Upper lobe of right lung (tissue), 1 donor: ENCODE data around the gene B3GNT5. TPM values are rescaled to one million over a fixed set of nuclear protein-coding genes. Genes with fewer than 3 reads are reported as not detected.

Experiments used
- ATAC-seq: fragments of 200-7000 bp; cut with Tn5 transposase; one replicate; pipeline ENCODE4 v1.9.1; 2020; ENCODE audit warnings: mild to moderate bottlenecking, moderate library complexity
- DNase-seq: peaks from one replicate; pipeline ENCODE4 v3.0.0-alpha.2; 2020
- H3K27ac ChIP-seq: fragments of 200-600 bp; one replicate; pipeline ENCODE4 v1.8.0; 2022
- H3K27me3 ChIP-seq: fragments of 200-600 bp; one replicate; pipeline ENCODE4 v1.8.0; 2022; ENCODE audit warnings: mild to moderate bottlenecking
- H3K36me3 ChIP-seq: fragments of 200-600 bp; one replicate; pipeline ENCODE4 v1.8.0; 2022
- H3K4me1 ChIP-seq: fragments of 200-600 bp; one replicate; pipeline ENCODE4 v1.8.0; 2022
- H3K4me3 ChIP-seq: fragments of 200-600 bp; one replicate; pipeline ENCODE4 v1.8.0; 2022; ENCODE audit warnings: mild to moderate bottlenecking
- H3K9me3 ChIP-seq: fragments of 200-600 bp; one replicate; pipeline ENCODE4 v1.8.0; 2022
- CTCF ChIP-seq: fragments of 200-600 bp; IDR thresholded peaks from one replicate; pipeline ENCODE4 v1.8.0; 2022; ENCODE audit warnings: antibody characterized with exemption
- intact Hi-C: fragments of 100-400 bp; cut with DNase I; formaldehyde crosslinking; loops from one replicate; pipeline ENCODE4 v1.11.0; 2022
- total RNA-seq: library from RNA; stranded (reverse); fragmentation: NEBNext Ultra II Directional; extraction: Animal tissue kit (Norgen Biotek cat#: 25700); gene quantifications from one replicate; pipeline ENCODE4 v1.2.1, GENCODE V29; 2021
- donor health status: DM: no; HTN: yes; CAD: no; lungs with severe emphysema.

Gene B3GNT5
- total RNA-seq, 1 donor from 2014 or later = 31.0 TPM

- TF ChIP-seq CTCF = no peak
- Histone ChIP-seq H3K4me1 (no peaks in the 10 kb centered on the region), H3K27me3 (no peaks in the 10 kb centered on the region), H3K27ac (no peak overlapping the region), H3K36me3 (no peaks in the 10 kb centered on the region), H3K4me3 (no peak overlapping the region), H3K9me3 (no peaks in the 10 kb centered on the region)
- DNase-seq (no peak), ATAC-seq (no peak)
- intact Hi-C loops = no loop called here
These were observed 64.2 kb downstream of the B3GNT5 start for GRCh38 chr3:183317271-183317670.

DNA sequence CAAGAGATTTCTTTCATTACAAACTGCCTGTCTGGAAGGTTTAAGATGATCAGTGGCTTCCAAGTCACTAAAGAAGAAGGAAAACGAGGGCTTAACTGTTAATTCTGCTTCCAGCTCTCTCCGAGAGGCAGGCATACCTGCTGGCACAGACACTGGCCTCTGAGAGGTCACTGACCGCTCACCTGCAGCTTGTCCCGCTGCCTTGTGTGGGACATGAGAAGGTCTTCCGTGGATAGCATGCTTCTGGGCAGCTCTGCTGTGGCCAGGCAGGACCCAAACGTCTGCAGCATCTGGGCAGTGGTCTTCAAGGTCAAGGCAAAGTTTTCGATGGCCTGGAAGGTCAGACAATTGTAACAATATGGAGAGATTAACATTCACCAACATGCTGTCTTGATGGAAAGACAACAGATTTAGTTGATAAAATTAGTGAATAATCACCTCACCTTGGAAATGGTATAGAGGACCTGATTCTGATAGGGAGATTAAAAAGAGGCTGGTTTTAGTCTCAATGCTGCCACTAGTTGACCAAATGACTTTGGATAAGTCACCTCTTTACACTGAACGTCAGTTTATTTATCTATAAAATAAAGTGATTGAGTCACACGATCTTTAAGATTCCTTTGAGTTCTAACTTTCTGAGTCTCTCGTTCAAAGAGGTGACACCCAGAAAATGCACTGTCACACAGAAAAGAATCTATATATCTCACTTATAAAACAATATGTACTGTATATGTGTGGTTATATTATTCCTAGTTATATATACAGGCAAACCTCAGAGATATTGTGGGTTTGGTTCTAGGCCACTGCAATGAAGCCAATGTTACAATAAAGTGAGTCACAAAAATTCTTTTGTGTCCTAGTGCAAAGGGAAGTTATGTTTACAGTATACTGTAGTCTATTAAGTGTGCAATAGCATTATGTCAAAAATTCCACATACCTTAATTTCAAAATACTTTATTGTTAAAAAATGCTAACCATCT lies 65.1 kb downstream of the B3GNT5 start:
- no peak for TF ChIP-seq CTCF
- no peak for ATAC-seq
- DNase-seq = no peak
- H3K27ac ChIP-seq = no peak overlapping the region
- H3K4me3 ChIP-seq = no peak overlapping the region
- no peaks in the 10 kb centered on the region for H3K36me3 ChIP-seq
- intact Hi-C loops = no loop called here
- no peaks in the 10 kb centered on the region for H3K27me3 ChIP-seq
- no peaks in the 10 kb centered on the region for H3K4me1 ChIP-seq
- no peaks in the 10 kb centered on the region for H3K9me3 ChIP-seq

DNA sequence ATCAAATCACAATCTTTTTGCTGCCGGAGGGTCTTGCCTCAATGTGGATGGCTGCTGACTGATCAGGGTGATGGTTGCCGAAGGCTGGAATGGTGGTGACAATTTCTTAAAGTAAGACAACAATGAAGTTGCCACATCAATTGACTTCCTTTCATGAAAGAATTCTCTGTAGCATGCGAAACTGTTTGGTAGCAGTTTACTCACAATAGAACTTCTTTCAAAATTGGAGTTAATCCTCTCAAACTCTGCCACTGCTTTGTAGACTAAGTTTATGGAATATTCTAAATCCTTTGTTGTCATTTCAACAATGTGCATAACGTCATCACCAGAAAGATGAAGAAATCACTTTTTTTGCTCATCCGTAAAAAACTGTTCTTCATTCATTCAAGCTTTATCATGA lies 65.8 kb downstream of the B3GNT5 start:
- Histone ChIP-seq H3K27me3 (no peaks in the 10 kb centered on the region), H3K27ac (no peak overlapping the region), H3K4me3 (no peak overlapping the region), H3K4me1 (no peaks in the 10 kb centered on the region), H3K36me3 (no peaks in the 10 kb centered on the region), H3K9me3 (no peaks in the 10 kb centered on the region)
- intact Hi-C loops = no loop called here
- no peak for ATAC-seq
- no peak for DNase-seq
- no peak for TF ChIP-seq CTCF

DNA sequence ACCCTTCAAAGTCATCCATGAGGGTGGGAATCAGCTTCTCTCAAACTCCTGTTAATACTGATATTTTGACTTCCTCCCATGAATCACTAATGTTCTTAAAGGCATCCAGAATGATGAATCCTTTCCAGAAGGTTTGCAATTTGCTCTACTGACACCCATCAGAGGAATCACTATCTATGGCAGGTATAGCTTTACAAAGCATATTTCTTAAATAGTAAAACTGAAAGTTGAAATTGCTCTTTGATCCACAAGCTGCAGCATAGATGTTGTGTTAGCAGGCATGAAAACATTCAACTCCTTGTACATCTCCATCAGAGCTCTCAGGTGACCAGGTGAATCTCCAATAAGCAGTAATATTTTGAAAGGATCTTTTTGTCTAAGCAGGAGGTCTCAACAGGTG lies 66.3 kb downstream of the B3GNT5 start:
- Histone ChIP-seq H3K36me3 (no peaks in the 10 kb centered on the region), H3K4me3 (no peak overlapping the region), H3K27me3 (no peaks in the 10 kb centered on the region), H3K9me3 (no peaks in the 10 kb centered on the region), H3K27ac (no peak overlapping the region), H3K4me1 (no peaks in the 10 kb centered on the region)
- intact Hi-C loops = no loop called here
- ATAC-seq (no peak), DNase-seq (no peak)
- TF ChIP-seq CTCF = no peak

Other genes with a start within 250 kb of the B3GNT5 start
- gene MCCC1, start 153.8 kb upstream of the B3GNT5 start, total RNA-seq = 61.4 TPM
- gene LAMP3, start 90.5 kb upstream of the B3GNT5 start, total RNA-seq = 283 TPM
- gene MCF2L2, start 175.4 kb downstream of the B3GNT5 start, total RNA-seq = 1.2 TPM